Keratinocyte (primary cell): ENCODE measurements around the gene HOXC5. TPM values are rescaled to one million over a fixed set of nuclear protein-coding genes. Genes with fewer than 3 reads are reported as not detected.
A peak's percentile ranks its signal among the peaks of the same experiment; 100 is the strongest.

ENCODE experiments used
- DNase-seq: peaks from one replicate; pipeline ENCODE4 v3.0.0-alpha.2; 2011; ENCODE audit warnings: low read depth, missing footprints, low spot score
- FAIRE-seq: peaks from 2 replicates; lab custom pipeline; 2011; peaks lifted over from hg19 to GRCh38; lab: Jason Lieb, UNC
- H2AFZ ChIP-seq: 2 replicates; pipeline ENCODE4 v1.6.0; 2012; ENCODE audit warnings: low read length, control low read depth, inconsistent platforms; ENCODE audit not compliant: control insufficient read depth
- H3K27ac ChIP-seq: 2 replicates; pipeline ENCODE4 v1.5.1; 2011; ENCODE audit warnings: low read length; ENCODE audit not compliant: control insufficient read depth, insufficient read depth
- H3K27me3 ChIP-seq: 3 replicates; pipeline ENCODE4 v1.6.0; 2011; ENCODE audit warnings: low read length; ENCODE audit not compliant: control insufficient read depth, insufficient read depth; ENCODE audit errors: extremely low read depth
- H3K36me3 ChIP-seq, 2 experiments: 2 replicates in 1 of 2; 3 replicates in 1 of 2; pipeline ENCODE4 v1.5.1; 2011; ENCODE audit warnings: low read length in 2 of 2, mild to moderate bottlenecking in 1 of 2; ENCODE audit not compliant: control insufficient read depth in 2 of 2, insufficient read depth in 2 of 2; ENCODE audit errors: extremely low read depth in 1 of 2
- H3K4me1 ChIP-seq: 3 replicates; pipeline ENCODE4 v1.5.1; 2011; ENCODE audit warnings: low read length; ENCODE audit not compliant: control insufficient read depth, insufficient read depth; ENCODE audit errors: extremely low read depth
- H3K4me2 ChIP-seq: 3 replicates; pipeline ENCODE4 v1.6.0; 2011; ENCODE audit warnings: low read depth, low read length; ENCODE audit not compliant: control insufficient read depth, insufficient read depth; ENCODE audit errors: extremely low read depth
- H3K4me3 ChIP-seq, 3 experiments: fragments of 200-600 bp in 1 of 3; sonication (generic) in 1 of 3; 2 replicates in 2 of 3; 3 replicates in 1 of 3; pipeline ENCODE4 v1.5.1; 2011 to 2016; ENCODE audit warnings: low read length in 3 of 3, mild to moderate bottlenecking in 3 of 3, control low read depth in 2 of 3, inconsistent platforms in 1 of 3, low read depth in 1 of 3, mixed read lengths in 1 of 3, mixed run types in 1 of 3, moderate library complexity in 1 of 3; ENCODE audit not compliant: control insufficient read depth in 2 of 3, insufficient read depth in 2 of 3; ENCODE audit errors: extremely low read depth in 1 of 3
- H3K79me2 ChIP-seq: 2 replicates; pipeline ENCODE4 v1.6.0; 2012; ENCODE audit warnings: low read length; ENCODE audit not compliant: control insufficient read depth, insufficient read depth
- H3K9ac ChIP-seq: 3 replicates; pipeline ENCODE4 v1.6.0; 2011; ENCODE audit warnings: low read length; ENCODE audit not compliant: control insufficient read depth, insufficient read depth; ENCODE audit errors: extremely low read depth
- H3K9me1 ChIP-seq: 3 replicates; pipeline ENCODE4 v1.6.0; 2011; ENCODE audit warnings: low read length; ENCODE audit not compliant: control insufficient read depth, insufficient read depth; ENCODE audit errors: extremely low read depth
- H3K9me3 ChIP-seq: 2 replicates; pipeline ENCODE4 v1.5.1; 2012; ENCODE audit warnings: low read depth, low read length; ENCODE audit not compliant: control insufficient read depth
- H4K20me1 ChIP-seq: 3 replicates; pipeline ENCODE4 v1.6.0; 2011; ENCODE audit warnings: low read length; ENCODE audit not compliant: control insufficient read depth, insufficient read depth; ENCODE audit errors: extremely low read depth
- CTCF ChIP-seq, 3 experiments: IDR thresholded peaks in 1 of 3; conservative IDR thresholded peaks in 1 of 3; optimal IDR thresholded peaks in 1 of 3; 2 replicates in 2 of 3; 3 replicates in 1 of 3; pipeline versions ENCODE3 to v1.5.1; 2011; ENCODE audit warnings: low read length in 3 of 3, mild to moderate bottlenecking in 3 of 3, moderate library complexity in 2 of 3, control low read depth in 1 of 3, inconsistent platforms in 1 of 3; ENCODE audit not compliant: insufficient read depth in 2 of 3; ENCODE audit errors: extremely low read depth in 1 of 3
- EZH2 ChIP-seq: IDR thresholded peaks from one replicate; pipeline ENCODE4 v1.6.1; 2012; ENCODE audit warnings: inconsistent platforms, mild to moderate bottlenecking, low read length, moderate library complexity
- dilution Hi-C: fragments of 300-500 bp; cut with MboI; formaldehyde crosslinking; loops from one replicate; pipeline ENCODE4 v1.7.0; 2020; ENCODE audit warnings: low sequenced_read_pairs; ENCODE audit not compliant: extremely low pct_ligation_motif_present
- polyA plus RNA-seq, 5 experiments: library from polyadenylated mRNA; depleted of rRNA in 3 of 5; stranded (reverse) in 3 of 5; stranded (forward) in 1 of 5; unstranded in 1 of 5; fragments of >200 nt; gene quantifications; 1 replicate in 1 of 5; 2 replicates in 3 of 5; 3 replicates in 1 of 5; pipeline versions ENCODE4 v1.2.1 to v1.2.3, GENCODE V29; 2011 to 2012; ENCODE audit warnings: missing spikeins in 2 of 5, low read depth in 1 of 5, low replicate concordance in 1 of 5

Gene HOXC5
- polyA plus RNA-seq, 1 donor (not counting 4 experiments of a cell fraction or from before 2014, with no cell fraction given) = 0.18 TPM

GRCh38 chr12:54052438-54053002, 19.7 kb downstream of the HOXC5 start:
- Histone ChIP-seq H3K9me3 (no peaks in the 10 kb centered on the region), H3K9me1 (no peaks in the 10 kb centered on the region), H3K27me3 (no peaks in the 10 kb centered on the region), H4K20me1 (no peaks in the 10 kb centered on the region), H3K27ac (peak overlapping the region; percentile 47), H2AFZ (peak overlapping the region; percentile 52), H3K36me3 (no peaks in the 10 kb centered on the region), H3K4me1 (peaks cover 25% of the 10 kb centered on the region), H3K9ac (peak overlapping the region; percentile 69), H3K4me3 (peak overlapping the region in 2 of 3 experiments; percentile 18 to 32), H3K4me2 (peak overlapping the region; percentile 68), H3K79me2 (no peaks in the 10 kb centered on the region)
- DNase-seq (no peak), FAIRE-seq (peak; percentile 84)
- dilution Hi-C loops = no loop called here
- TF ChIP-seq EZH2 (no peak), CTCF (optimal IDR thresholded peaks at IDR 0.05 in 1 of 3, IDR thresholded peaks at IDR 0.05 in 1 of 3, conservative IDR thresholded peaks at IDR 0.05 in 1 of 3; ENCODE audit: extremely low read depth in 1 of 3, insufficient read depth in 2 of 3, low read length in 3 of 3) (no peak)

GRCh38 chr12:54053003-54053750, 20.3 kb downstream of the HOXC5 start:
- DNase-seq = no peak
- FAIRE-seq = no peak
- Histone ChIP-seq H3K27ac (peak overlapping the region; percentile 47), H3K79me2 (no peaks in the 10 kb centered on the region), H3K9me3 (no peaks in the 10 kb centered on the region), H3K9me1 (no peaks in the 10 kb centered on the region), H4K20me1 (no peaks in the 10 kb centered on the region), H2AFZ (peak overlapping the region; percentile 52), H3K4me3 (no peak overlapping the region), H3K9ac (peak overlapping the region; percentile 69), H3K4me2 (peak overlapping the region; percentile 68), H3K27me3 (no peaks in the 10 kb centered on the region), H3K36me3 (no peaks in the 10 kb centered on the region), H3K4me1 (peaks cover 25% of the 10 kb centered on the region)
- no peak for TF ChIP-seq CTCF (optimal IDR thresholded peaks at IDR 0.05 in 1 of 3, IDR thresholded peaks at IDR 0.05 in 1 of 3, conservative IDR thresholded peaks at IDR 0.05 in 1 of 3; ENCODE audit: extremely low read depth in 1 of 3, insufficient read depth in 2 of 3, low read length in 3 of 3)
- no peak for TF ChIP-seq EZH2
- dilution Hi-C loops = no loop called here
